GM18909 (cell line): ENCODE results near the gene CDK19.
"Not testable (repeated sequence)": the region's sequence is repeated elsewhere in the genome, so short reads cannot be mapped to it uniquely, and the experiment has no call there.

ENCODE experiments used
- ATAC-seq: cut with Tn5 transposase; IDR thresholded peaks from one replicate; pipeline ENCODE4 v1.9.1; 2021; ENCODE audit warnings: mild to moderate bottlenecking; ENCODE audit not compliant: unreplicated experiment, poor library complexity

CDK19 gene

GRCh38 chr6:110595112-110595511 lies 220.2 kb downstream of the CDK19 start:
- ATAC-seq: no peak

DNA sequence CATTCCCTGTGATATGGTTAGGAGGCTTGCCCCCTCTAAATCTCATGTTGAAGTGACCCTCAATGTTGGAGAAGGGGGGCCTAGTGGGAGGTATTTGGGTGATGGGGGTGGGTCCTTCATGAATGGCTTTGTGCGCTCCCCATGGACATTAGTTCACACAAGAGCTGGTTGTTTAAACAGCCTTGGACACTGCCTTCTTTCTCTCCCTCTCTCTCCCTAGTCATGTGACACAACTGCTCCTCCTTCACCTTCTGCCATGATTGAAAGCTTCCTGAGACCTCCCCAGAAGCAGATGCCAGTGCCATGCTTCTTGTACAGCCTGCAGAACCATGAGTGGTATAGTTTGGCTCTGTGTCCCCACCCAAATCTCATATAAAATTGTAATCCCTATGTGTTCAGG lies 221.6 kb downstream of the CDK19 start:
- ATAC-seq: no peak

DNA sequence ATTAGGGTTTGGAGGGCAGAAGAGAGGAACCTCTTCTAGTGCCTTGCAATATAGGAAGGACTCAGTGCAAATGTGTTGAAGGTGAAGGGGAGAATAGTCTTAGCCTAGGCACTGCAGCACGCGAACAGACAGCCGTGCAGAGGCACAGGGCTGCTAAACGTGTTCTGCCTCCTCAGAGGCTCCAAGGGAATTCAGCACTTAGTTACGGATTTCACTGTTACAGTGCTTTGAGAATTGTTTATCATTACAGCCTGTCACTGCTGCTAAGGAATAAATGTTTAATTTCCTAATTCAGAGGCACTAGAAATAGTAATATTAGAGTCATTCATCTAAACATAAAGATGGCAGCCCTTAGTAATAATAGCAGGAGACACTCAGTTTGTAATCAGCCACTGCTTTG lies 222.5 kb downstream of the CDK19 start:
- ATAC-seq: no peak

DNA sequence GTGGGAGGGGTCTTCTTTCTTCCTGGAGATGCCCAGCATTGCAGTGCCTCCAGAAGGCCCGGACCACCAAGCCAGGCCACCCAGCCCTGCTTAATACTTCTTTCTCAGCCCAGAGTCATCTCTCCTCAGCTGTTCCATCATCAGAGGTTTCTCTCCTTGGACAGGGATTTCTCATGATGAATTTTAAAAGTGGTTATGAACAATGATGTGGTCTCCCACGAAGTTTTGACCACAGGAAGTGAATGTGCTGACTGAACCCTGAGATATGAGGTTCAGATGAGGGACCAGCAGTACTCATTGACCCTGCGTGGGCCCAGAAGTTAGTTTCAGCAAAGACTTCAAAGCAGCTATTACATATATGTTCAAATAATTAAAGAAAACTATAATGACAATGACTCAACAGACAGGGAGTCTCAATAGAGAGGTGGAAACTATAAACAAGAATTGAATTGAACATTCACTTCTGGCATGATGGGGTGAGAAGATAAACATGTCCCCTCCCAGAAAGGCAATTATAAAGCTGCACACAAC lies 224.4 kb downstream of the CDK19 start:
- ATAC-seq: no peak

DNA sequence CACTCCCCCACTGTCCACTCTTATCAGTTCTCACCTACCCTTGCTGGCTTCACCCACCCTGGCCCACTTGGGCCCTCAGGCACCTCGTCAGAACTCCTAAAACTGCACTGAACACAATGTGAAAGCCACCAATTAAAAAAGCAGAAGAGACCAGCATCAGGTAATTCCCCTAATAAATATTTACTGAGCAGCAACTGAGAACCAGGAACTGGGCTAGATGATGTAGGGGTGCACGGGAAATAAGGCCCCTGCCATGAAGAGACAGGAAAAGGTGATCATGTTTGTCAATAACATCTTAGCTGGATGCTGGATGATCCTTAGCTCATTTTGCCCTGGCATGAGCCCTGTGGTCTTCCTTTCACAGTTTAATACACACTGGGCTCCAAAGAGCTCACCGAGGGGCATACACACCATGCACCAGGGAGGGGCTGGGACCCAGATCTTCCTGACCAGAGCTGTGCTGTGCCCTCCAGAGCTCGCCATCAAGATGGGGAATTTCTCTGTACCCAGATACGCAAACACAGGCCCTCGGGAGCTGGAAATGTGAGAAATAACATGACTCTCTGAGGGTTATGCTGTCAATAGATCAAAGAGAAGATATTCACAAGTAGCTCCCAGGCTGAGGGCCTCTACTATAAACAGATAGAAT lies 225.3 kb downstream of the CDK19 start:
- peak; percentile 95 for ATAC-seq

GRCh38 chr6:110587328-110587727 lies 227.9 kb downstream of the CDK19 start:
- no peak for ATAC-seq

- no peak for ATAC-seq
Measured at GRCh38 chr6:110581679-110582078, 233.6 kb downstream of the CDK19 start.

- ATAC-seq: not testable (repeated sequence)
Measured at GRCh38 chr6:110577596-110578167, 237.6 kb downstream of the CDK19 start.

DNA sequence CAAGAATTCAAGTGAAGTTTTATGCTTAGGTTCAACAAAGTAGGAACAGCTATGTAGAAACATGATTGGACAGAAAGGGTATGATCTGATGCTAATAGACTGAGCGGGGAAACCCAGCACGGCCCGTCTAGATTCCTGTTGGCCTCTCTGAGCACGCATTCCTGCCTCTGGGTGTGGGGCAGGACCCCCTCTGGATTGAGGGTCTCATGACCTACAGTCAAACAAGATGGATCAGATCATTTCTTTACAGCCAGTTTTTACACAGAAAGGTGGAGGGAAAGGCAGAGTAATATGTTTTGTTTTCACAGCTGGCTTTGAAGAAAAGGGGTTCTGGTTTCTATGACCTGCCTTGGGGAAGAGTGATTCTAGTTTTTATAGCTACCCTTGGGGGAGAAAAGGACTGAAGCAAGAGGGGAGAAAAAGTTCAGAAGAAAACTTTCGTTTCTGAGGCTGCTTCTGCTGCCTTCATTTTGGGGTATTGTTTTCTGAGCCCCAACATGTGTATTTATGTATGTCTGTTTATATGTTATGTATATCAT lies 239.3 kb downstream of the CDK19 start:
- ATAC-seq: no peak

GRCh38 chr6:110574817-110575216 lies 240.5 kb downstream of the CDK19 start:
- ATAC-seq: no peak

- no peak for ATAC-seq
Measured at GRCh38 chr6:110573537-110573936, 241.7 kb downstream of the CDK19 start.

GRCh38 chr6:110573136-110573535 lies 242.1 kb downstream of the CDK19 start:
- ATAC-seq: no peak

GRCh38 chr6:110567957-110568696 lies 247.1 kb downstream of the CDK19 start:
- ATAC-seq: no peak

- ATAC-seq: no peak
Measured at GRCh38 chr6:110566346-110567125, 248.7 kb downstream of the CDK19 start.

DNA sequence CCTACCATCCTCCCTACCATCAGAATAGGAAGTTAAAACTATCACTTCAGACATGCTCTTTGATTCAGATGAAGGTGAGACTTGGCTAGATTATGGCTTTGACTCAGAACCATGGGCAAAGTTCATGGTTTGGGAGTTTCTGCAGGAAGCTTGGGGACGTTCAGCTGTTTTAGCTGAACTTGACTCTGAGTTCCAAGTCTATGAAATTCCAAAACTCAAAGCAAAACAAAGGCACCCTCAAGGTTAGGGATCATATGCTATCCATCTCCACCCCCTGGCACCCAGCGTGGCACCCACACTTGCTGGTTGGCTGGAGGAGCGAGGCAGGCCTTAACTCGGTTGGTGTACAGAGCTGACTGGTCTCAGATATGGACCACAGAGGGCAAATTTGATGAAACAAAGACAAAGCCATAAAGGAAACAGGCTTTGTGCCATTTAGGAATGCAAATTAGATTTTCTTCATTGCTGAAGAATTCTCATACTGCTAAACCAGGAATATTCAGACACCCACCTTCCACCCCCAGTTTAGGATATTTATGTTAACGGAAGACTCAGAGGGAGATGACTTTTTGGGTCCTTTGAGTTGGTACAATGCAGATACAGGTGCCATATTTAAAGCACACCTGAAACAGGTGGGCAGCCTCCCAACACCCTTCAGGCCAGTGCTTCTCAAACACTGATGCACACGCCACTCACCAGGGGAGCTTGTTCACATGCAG lies 250.4 kb downstream of the CDK19 start:
- no peak for ATAC-seq

DNA sequence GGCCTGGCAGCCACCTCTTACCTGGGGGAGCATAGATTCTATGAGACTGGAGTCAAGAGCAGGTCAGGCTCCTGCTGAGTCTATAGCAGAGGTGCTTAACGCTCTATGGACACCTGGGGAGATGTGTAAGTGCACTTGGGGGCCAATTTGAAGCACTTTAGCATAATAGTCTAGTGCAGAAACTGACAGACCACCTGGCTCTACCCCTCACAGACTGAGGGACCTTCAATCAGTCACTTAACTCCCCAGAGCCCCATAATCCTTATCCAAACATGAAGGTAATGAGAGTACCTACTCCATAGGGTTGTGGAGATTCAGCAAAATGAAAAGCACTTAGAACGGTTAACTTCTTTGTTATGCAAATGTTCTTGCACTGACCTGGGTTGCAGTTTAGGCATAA lies 251.6 kb downstream of the CDK19 start:
- no peak for ATAC-seq

- no peak for ATAC-seq
Measured at GRCh38 chr6:110562316-110562915, 252.9 kb downstream of the CDK19 start.

DNA sequence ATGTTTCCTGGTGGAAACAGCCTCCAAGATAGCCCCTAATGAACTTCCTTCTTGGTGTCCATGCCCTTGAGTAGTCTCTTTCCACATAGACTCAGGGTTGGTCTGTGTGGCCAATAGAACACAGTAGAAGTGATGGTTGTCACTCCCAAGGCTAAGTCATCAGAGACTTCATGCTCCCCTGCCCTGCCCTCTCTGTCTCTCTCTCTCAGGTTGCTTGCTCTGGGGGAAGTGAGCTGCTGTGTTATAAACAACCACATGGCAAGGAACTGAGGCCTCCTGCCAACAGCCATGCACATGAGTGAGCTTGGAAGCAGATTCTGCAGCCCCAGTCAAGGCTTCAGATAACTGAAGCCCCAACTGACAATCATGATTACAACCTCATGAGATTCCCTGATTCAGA lies 253.6 kb downstream of the CDK19 start:
- no peak for ATAC-seq

GRCh38 chr6:110561008-110561396 lies 254.3 kb downstream of the CDK19 start:
- ATAC-seq: no peak
